Measurements from ENCODE around the gene PPP1R12C. TPM values are rescaled to one million over a fixed set of nuclear protein-coding genes. Genes with fewer than 3 reads are reported as not detected.

Gene PPP1R12C
- total RNA-seq, 2 experiments from 2014 or later: 55.4 to 55.8 TPM

DNA sequence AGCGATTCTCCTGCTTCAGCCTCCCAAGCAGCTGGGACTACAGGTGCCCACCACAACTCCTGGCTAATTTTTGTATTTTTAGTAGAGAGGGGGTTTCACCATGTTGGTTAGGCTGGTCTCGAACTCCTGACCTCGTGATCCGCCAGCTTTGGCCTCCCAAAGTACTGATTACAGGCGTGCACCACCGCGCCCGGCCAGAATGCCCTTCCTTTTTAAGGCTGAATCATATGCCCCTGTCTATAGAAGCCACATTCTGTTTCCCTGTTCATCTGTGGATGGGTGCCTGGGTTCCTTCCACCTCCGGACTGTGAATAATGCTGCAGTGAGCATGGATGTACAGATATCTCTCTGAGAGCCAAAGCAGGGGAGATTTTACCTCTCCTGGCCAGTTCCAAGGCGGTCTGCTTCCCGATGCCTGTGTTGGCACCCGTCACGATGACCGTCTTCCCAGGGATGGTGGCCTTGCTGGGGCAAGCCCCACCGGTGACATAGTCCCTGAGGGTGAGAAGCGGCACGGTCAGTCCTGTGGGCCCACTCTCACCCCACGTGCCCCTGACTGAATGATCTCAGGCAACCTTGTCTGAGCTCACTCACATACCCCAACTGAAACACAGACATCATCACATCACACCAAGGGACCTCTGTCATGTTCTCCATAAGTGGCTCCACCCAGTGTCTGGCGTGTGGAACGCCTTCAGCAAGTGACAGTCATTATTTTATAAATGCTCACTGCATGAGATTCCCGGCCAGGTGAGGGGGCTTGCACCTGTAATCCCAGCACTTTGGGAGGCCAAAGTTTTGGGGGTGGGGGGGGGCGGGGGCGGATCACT is 58.4 kb downstream of the PPP1R12C start:
- TF ChIP-seq, protein P1, sequence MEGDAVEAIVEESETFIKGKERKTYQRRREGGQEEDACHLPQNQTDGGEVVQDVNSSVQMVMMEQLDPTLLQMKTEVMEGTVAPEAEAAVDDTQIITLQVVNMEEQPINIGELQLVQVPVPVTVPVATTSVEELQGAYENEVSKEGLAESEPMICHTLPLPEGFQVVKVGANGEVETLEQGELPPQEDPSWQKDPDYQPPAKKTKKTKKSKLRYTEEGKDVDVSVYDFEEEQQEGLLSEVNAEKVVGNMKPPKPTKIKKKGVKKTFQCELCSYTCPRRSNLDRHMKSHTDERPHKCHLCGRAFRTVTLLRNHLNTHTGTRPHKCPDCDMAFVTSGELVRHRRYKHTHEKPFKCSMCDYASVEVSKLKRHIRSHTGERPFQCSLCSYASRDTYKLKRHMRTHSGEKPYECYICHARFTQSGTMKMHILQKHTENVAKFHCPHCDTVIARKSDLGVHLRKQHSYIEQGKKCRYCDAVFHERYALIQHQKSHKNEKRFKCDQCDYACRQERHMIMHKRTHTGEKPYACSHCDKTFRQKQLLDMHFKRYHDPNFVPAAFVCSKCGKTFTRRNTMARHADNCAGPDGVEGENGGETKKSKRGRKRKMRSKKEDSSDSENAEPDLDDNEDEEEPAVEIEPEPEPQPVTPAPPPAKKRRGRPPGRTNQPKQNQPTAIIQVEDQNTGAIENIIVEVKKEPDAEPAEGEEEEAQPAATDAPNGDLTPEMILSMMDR (IDR thresholded peaks at IDR 0.05): no peak
- Mint-ChIP-seq H3K36me3 (ENCODE audit: low read depth) (peaks cover 37% of the 10 kb centered on the region), H3K4me3 (no peak overlapping the region), H3K27me3 (no peaks in the 10 kb centered on the region), H3K9me3 (no peaks in the 10 kb centered on the region), H3K4me1 (ENCODE audit: low read depth) (peaks cover 9% of the 10 kb centered on the region), H3K27ac (no peak overlapping the region)
- no peak for ATAC-seq
- ChIA-PET POLR2A (no interaction called here), CTCF (no interaction called here)
- intact Hi-C loops (cut with micrococcal nuclease): no loop called here
- DNase-seq: no peak

- H3K4me3 Mint-ChIP-seq: no peak overlapping the region
- TF ChIP-seq, protein P1 (IDR thresholded peaks at IDR 0.05): no peak
- POLR2A ChIA-PET: no interaction called here
- no peak overlapping the region for H3K27ac Mint-ChIP-seq
- H3K4me1 Mint-ChIP-seq (ENCODE audit: low read depth): peaks cover 7% of the 10 kb centered on the region
- no peaks in the 10 kb centered on the region for H3K9me3 Mint-ChIP-seq
- peaks cover 42% of the 10 kb centered on the region for H3K36me3 Mint-ChIP-seq (ENCODE audit: low read depth)
- intact Hi-C loops (cut with micrococcal nuclease): no loop called here
- DNase-seq (no peak), ATAC-seq (no peak)
- CTCF ChIA-PET: no interaction called here
- H3K27me3 Mint-ChIP-seq: no peaks in the 10 kb centered on the region
These were observed 60.6 kb downstream of the PPP1R12C start for GRCh38 chr19:55056827-55057226.

DNA sequence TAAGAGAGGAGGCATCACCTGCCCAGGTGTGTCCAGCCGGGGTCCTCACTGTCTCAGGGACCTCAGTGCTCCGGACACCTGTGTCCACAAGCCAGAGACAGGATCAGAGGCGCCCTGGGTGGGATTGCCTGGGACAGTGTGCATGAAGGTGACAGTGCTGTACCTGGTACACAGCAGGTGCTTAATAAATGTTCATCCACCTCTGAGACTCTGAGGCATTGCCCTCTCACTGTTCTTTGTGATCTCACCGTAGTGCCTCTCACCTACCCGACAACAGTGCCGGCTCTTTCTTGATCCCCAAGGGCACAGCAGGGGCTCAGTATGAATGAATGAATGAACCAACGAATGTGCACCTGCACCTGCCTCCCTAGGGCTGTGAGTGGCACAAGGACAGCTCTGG is 63.7 kb downstream of the PPP1R12C start:
- H3K27ac Mint-ChIP-seq: no peak overlapping the region
- POLR2A ChIA-PET: no interaction called here

DNA sequence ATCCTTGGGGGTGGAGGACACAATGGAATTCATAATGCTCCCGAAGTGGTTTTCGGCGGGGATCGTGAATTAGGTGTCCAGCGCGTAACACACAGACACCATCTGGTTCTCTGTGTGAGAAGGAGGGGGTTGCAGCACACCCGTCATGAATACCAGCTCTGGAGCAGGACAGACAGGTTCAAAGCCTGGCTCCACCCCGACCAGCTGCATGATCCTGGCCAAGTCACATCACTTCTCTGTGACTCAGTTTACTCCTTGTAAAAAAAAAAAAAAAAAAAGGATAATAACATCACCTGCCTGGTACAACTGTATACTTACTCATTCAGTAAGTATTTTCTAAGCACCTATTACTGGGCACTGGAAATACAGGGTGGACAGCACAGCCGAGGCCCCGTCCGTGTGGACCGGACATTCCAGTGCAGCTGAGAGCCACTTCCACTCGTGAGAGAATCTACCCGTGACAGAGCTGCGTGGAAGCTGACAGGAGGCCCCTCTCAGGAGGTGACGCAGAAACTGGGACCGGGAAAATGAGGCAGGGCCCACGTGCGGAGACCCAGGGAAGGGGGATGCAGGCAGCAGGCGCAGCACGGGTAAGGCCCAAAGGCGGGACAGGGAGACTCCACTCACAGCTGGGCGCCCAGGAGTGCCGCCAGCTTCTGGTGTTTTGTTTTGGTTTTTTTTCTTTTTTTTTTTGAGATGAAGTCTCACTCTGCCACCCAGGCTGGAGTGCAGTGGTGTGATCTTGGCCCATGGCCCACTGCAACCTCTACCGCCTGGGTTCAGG is 66.5 kb downstream of the PPP1R12C start:
- no peaks in the 10 kb centered on the region for H3K9me3 Mint-ChIP-seq
- DNase-seq (no peak), ATAC-seq (no peak)
- TF ChIP-seq, protein P1 (IDR thresholded peaks at IDR 0.05): no peak
- no peak overlapping the region for H3K27ac Mint-ChIP-seq
- peaks cover 38% of the 10 kb centered on the region for H3K36me3 Mint-ChIP-seq (ENCODE audit: low read depth)
- POLR2A ChIA-PET: no interaction called here
- intact Hi-C loops (cut with micrococcal nuclease): no loop called here
- no peaks in the 10 kb centered on the region for H3K27me3 Mint-ChIP-seq
- no peaks in the 10 kb centered on the region for H3K4me1 Mint-ChIP-seq (ENCODE audit: low read depth)
- H3K4me3 Mint-ChIP-seq: no peak overlapping the region
- CTCF ChIA-PET: no interaction called here

More for the DNA sequence above, 63.7 kb downstream of the PPP1R12C start:
- Mint-ChIP-seq H3K4me1 (ENCODE audit: low read depth) (no peaks in the 10 kb centered on the region), H3K4me3 (no peak overlapping the region), H3K9me3 (no peaks in the 10 kb centered on the region), H3K27me3 (no peaks in the 10 kb centered on the region), H3K36me3 (ENCODE audit: low read depth) (peaks cover 43% of the 10 kb centered on the region)
- DNase-seq: no peak
- TF ChIP-seq, protein P1 (IDR thresholded peaks at IDR 0.05): no peak
- intact Hi-C loops (cut with micrococcal nuclease): no loop called here
- no peak for ATAC-seq
- CTCF ChIA-PET: no interaction called here

DNA sequence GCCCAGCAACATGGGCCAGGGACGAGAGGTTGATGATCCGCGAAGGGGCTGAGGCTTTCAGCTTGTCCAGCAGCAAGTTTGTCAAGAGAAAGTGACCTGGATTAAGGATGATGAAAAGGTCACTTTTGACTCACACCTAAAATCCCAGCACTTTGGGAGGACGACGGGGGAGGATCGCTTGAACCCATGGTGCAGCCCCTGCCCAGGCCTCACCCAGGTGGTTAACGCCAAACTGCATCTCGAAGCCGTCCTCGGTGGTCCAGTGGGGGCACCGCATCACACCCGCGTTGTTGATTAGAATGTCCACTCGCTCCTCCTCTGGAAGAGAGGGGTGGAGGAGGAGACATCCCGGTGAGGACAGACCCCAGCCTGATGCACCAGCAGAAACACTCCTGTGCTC is 69.0 kb downstream of the PPP1R12C start:
- CTCF ChIA-PET: no interaction called here
- ATAC-seq: no peak
- H3K27ac Mint-ChIP-seq: no peak overlapping the region
- intact Hi-C loops (cut with micrococcal nuclease): no loop called here
- no peak overlapping the region for H3K4me3 Mint-ChIP-seq
- no peaks in the 10 kb centered on the region for H3K27me3 Mint-ChIP-seq
- H3K36me3 Mint-ChIP-seq (ENCODE audit: low read depth): peaks cover 45% of the 10 kb centered on the region
- H3K9me3 Mint-ChIP-seq: no peaks in the 10 kb centered on the region
- H3K4me1 Mint-ChIP-seq (ENCODE audit: low read depth): peaks cover 6% of the 10 kb centered on the region
- POLR2A ChIA-PET: no interaction called here
- no peak for DNase-seq
- TF ChIP-seq, protein P1 (IDR thresholded peaks at IDR 0.05): no peak
